HepG2 (cell line): ENCODE measurements around the gene RUSC1. TPM values are rescaled to one million over a fixed set of nuclear protein-coding genes. Genes with fewer than 3 reads are reported as not detected.

ENCODE experiments used
- ATAC-seq: fragments of 200-7000 bp; cut with Tn5 transposase; 3 replicates; pipeline ENCODE4 v1.9.1; 2020; ENCODE audit warnings: mild to moderate bottlenecking, moderate library complexity
- BruUV-seq: library from RNA; stranded (reverse); fragments of 400-500 nt; replicated peaks from 2 replicates; lab custom pipeline; 2021; lab: Mats Ljungman, UMichigan
- CTCF ChIA-PET: fragments of 300-600 bp; formaldehyde crosslinking; extraction: SDS; loops from one replicate; lab custom pipeline; 2021; ENCODE audit warnings: low total read pairs, inconsistent platforms, low intra/inter-chr PET ratio; lab: Yijun Ruan, JAX
- POLR2A ChIA-PET: fragments of 350-600 bp; sonication (Branson Sonifier 250); formaldehyde crosslinking; loops from one replicate; lab custom pipeline; 2020; ENCODE audit warnings: antibody characterized with exemption, inconsistent platforms; lab: Yijun Ruan, JAX
- DNase-seq: peaks from one replicate; pipeline ENCODE4 v3.0.0-alpha.2; 2015; ENCODE audit warnings: low spot score
- FAIRE-seq: peaks from 3 replicates; lab custom pipeline; 2011; peaks lifted over from hg19 to GRCh38; lab: Jason Lieb, UNC
- H2AFZ ChIP-seq: one replicate; pipeline ENCODE4 v1.6.1; 2011; ENCODE audit warnings: low read length, inconsistent platforms
- H3K27ac ChIP-seq: fragments of 300-600 bp; 3 replicates; pipeline ENCODE4 v1.8.0; 2011; ENCODE audit warnings: mixed run types, mild to moderate bottlenecking, mixed read lengths, low read length, inconsistent platforms; ENCODE audit not compliant: insufficient read depth; ENCODE audit errors: extremely low read length
- H3K27me3 ChIP-seq, 2 experiments: fragments of 200-600 bp in 1 of 2; 2 replicates in 1 of 2; 3 replicates in 1 of 2; pipeline versions ENCODE4 v1.6.0 to v1.8.0; 2011; ENCODE audit warnings: low read length in 2 of 2, mild to moderate bottlenecking in 2 of 2, moderate library complexity in 2 of 2, inconsistent platforms in 1 of 2; ENCODE audit not compliant: insufficient read depth in 2 of 2, control insufficient read depth in 1 of 2
- H3K36me3 ChIP-seq, 2 experiments: fragments of 200-600 bp in 1 of 2; replicated peaks in 1 of 2; 2 replicates in 1 of 2; 3 replicates in 1 of 2; pipeline versions ENCODE4 v1.5.1 to v1.8.0; 2011; ENCODE audit warnings: low read length in 2 of 2, inconsistent platforms in 1 of 2; ENCODE audit not compliant: insufficient read depth in 2 of 2, control insufficient read depth in 1 of 2
- H3K4me1 ChIP-seq: 2 replicates; pipeline ENCODE4 v1.5.1; 2012; ENCODE audit warnings: low read length, inconsistent platforms; ENCODE audit not compliant: insufficient read depth
- H3K4me2 ChIP-seq: 2 replicates; pipeline ENCODE4 v1.6.0; 2011; ENCODE audit warnings: low read depth, low read length, inconsistent platforms
- H3K4me3 ChIP-seq, 3 experiments: fragments of 200-600 bp in 1 of 3; sonication (generic), shearing (Covaris generic) in 1 of 3; replicated peaks in 1 of 3; 2 replicates each; pipeline ENCODE4 v1.5.1; 2011 to 2016; ENCODE audit warnings: low read length in 3 of 3, inconsistent platforms in 2 of 3, low read depth in 2 of 3, mild to moderate bottlenecking in 2 of 3, control low read depth in 1 of 3, mixed read lengths in 1 of 3; ENCODE audit not compliant: insufficient read depth in 1 of 3
- H3K79me2 ChIP-seq: one replicate; pipeline ENCODE4 v1.6.1; 2011; ENCODE audit warnings: low read length, inconsistent platforms; ENCODE audit not compliant: insufficient read depth
- H3K9ac ChIP-seq: 2 replicates; pipeline ENCODE4 v1.6.0; 2011; ENCODE audit warnings: mild to moderate bottlenecking, low read depth, low read length, inconsistent platforms; ENCODE audit not compliant: insufficient read depth
- H3K9me3 ChIP-seq: 2 replicates; pipeline ENCODE4 v1.5.1; 2012; ENCODE audit warnings: mild to moderate bottlenecking, low read length
- H4K20me1 ChIP-seq: 2 replicates; pipeline ENCODE4 v1.6.0; 2011; ENCODE audit warnings: inconsistent platforms, mild to moderate bottlenecking, low read length, moderate library complexity; ENCODE audit not compliant: insufficient read depth
- EP300 ChIP-seq, 3 experiments: sonication (generic) in 1 of 3; formaldehyde crosslinking in 1 of 3; IDR thresholded peaks; 2 replicates each; pipeline versions ENCODE4 v1.5.1 to v1.6.1; 2011 to 2020; ENCODE audit warnings: low read depth in 2 of 3, low read length in 2 of 3, borderline replicate concordance in 1 of 3, improper control_type of control experiment in 1 of 3, mild to moderate bottlenecking in 1 of 3, missing genetic modification reagents in 1 of 3, moderate library complexity in 1 of 3
- GABPB1 ChIP-seq: IDR thresholded peaks from 2 replicates; pipeline ENCODE4 v1.6.1; 2016; ENCODE audit warnings: mild to moderate bottlenecking, missing genetic modification reagents, moderate library complexity, missing compliant biosample characterization
- HCFC1 ChIP-seq: fragments of 150-350 bp; IDR thresholded peaks from 2 replicates; pipeline ENCODE4 v1.6.1; 2014; ENCODE audit warnings: low read depth, low read length
- HDAC1 ChIP-seq: sonication (generic); formaldehyde crosslinking; IDR thresholded peaks from 2 replicates; pipeline ENCODE4 v1.5.1; 2020; ENCODE audit warnings: mild to moderate bottlenecking, missing genetic modification reagents
- MEIS2 ChIP-seq: sonication (generic); formaldehyde crosslinking; IDR thresholded peaks from 2 replicates; pipeline ENCODE4 v1.9.0; 2021; ENCODE audit warnings: mild to moderate bottlenecking, missing genetic modification reagents
- NFE2L2 ChIP-seq: fragments of 150-350 bp; IDR thresholded peaks from 2 replicates; pipeline ENCODE4 v1.6.1; 2014; ENCODE audit warnings: low read length
- NFYC ChIP-seq: IDR thresholded peaks from 2 replicates; pipeline ENCODE4 v1.6.1; 2016; ENCODE audit warnings: missing genetic modification reagents, missing compliant biosample characterization
- PHF8 ChIP-seq: sonication (generic); formaldehyde crosslinking; IDR thresholded peaks from 2 replicates; pipeline ENCODE4 v1.5.0; 2020; ENCODE audit warnings: missing genetic modification reagents
- REL ChIP-seq: sonication (generic); formaldehyde crosslinking; conservative IDR thresholded peaks from 2 replicates; pipeline ENCODE4 v1.8.0; 2022; ENCODE audit warnings: mild to moderate bottlenecking, missing genetic modification reagents, moderate library complexity
- THAP8 ChIP-seq: sonication (generic); formaldehyde crosslinking; IDR thresholded peaks from 2 replicates; pipeline ENCODE4 v1.5.1; 2020; ENCODE audit warnings: missing genetic modification reagents, mild to moderate bottlenecking, borderline replicate concordance
- XRCC5 ChIP-seq: fragments of 200-400 bp; formaldehyde crosslinking; optimal IDR thresholded peaks from 2 replicates; pipeline ENCODE3; 2017; ENCODE audit warnings: mild to moderate bottlenecking, low read length
- ZNF280D ChIP-seq: sonication (generic); formaldehyde crosslinking; IDR thresholded peaks from 2 replicates; pipeline ENCODE4 v1.5.1; 2020; ENCODE audit warnings: mild to moderate bottlenecking, missing genetic modification reagents
- ZNF350 ChIP-seq: sonication (generic); formaldehyde crosslinking; IDR thresholded peaks from 2 replicates; pipeline ENCODE4 v1.4.0; 2020; ENCODE audit warnings: mild to moderate bottlenecking, low read depth, missing genetic modification reagents, borderline replicate concordance
- ZNF670 ChIP-seq: sonication (generic); formaldehyde crosslinking; IDR thresholded peaks from 2 replicates; pipeline ENCODE4 v1.8.0; 2022; ENCODE audit warnings: mild to moderate bottlenecking, missing genetic modification reagents, borderline replicate concordance
- WGBS: methylation state at CpG from one replicate; pipeline ENCODE4 v1.1.6; 2017; ENCODE audit warnings: low lambda C conversion rate; 5-methylcytosine and 5-hydroxymethylcytosine counted together
- in situ Hi-C: cut with HindIII; loops from 2 replicates; pipeline ENCODE4 v1.10.0; 2017; ENCODE audit warnings: low pct_unique_long_range_greater_than_20kb; ENCODE audit not compliant: extremely low pct_ligation_motif_present
- intact Hi-C: fragments of 100-400 bp; cut with micrococcal nuclease; formaldehyde crosslinking; loops from one replicate; pipeline ENCODE4 v1.10.0; 2022; ENCODE audit not compliant: unreplicated experiment
- polyA plus RNA-seq, 8 experiments: library from polyadenylated mRNA; depleted of rRNA in 3 of 8; stranded (reverse) in 7 of 8; unstranded in 1 of 8; fragments of >200 nt; fragmentation: Illumina TruSeq in 4 of 8; extraction: Trizol in 4 of 8; gene quantifications; 2 replicates each; pipeline versions ENCODE4 v1.2.1 to v1.2.3, GENCODE V29; 2011 to 2016; ENCODE audit warnings: low read depth in 4 of 8, missing spikeins in 1 of 8, mixed read lengths in 1 of 8; ENCODE audit not compliant: insufficient read depth in 1 of 8
- total RNA-seq, 5 experiments: library from RNA; depleted of rRNA; stranded (reverse); fragments of >200 nt; fragmentation: Illumina TruSeq; extraction: Trizol; gene quantifications; 2 replicates each; pipeline ENCODE4 v1.2.3, GENCODE V29; 2016; ENCODE audit warnings: low read depth in 1 of 5
- TF ChIP-seq, protein P1 (sequence below): sonication (generic); formaldehyde crosslinking; IDR thresholded peaks from 2 replicates; pipeline ENCODE4 v1.4.0; 2020; ENCODE audit warnings: missing genetic modification reagents, borderline replicate concordance

RUSC1 gene
- total and polyA plus RNA-seq, 2 of the 13 experiments (the other 11 are each of a cell fraction or from before 2014, with no cell fraction given) = 18.7 to 20.4 TPM

DNA sequence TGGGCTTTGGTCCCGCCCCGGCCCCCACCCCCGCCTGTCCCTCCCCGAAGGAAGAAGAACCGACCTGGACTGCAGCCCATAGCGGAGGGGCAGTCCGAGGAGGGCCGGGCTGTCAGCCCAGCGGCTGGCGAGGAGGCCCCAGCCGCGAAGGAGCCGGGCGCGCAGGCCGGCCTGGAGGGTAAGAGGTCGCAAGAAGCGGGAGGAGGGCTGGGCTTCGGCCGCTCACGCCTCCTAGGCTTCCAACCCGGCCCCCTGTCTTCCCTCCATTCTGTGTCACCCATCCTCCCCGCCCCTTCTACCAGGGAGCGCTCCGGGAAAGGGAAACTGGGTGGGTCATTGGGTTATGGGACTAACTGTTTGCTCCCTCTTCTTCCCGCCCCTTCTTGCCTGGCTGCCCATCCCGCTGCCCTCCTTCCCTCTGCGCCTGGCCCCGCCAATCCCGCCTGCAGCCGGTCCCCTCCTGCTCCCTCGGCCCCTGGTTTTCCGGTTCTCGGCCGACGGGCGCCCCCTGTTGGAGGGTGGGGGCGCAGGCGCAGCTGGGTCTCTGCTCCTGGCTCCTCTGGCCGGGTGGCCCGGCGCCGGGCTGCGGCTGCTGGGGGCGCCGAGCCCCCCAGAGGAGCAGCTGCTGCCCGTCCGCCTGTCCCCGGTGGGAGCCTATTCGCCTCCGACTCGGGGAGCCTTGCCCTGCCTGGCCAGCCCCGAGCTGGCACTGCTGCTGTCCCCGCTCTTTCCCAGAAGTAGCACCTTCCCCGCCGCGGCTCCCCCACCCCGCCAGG lies 2.4 kb downstream of the RUSC1 start:
- ChIA-PET POLR2A (interaction anchor here (0.5 to 4.3 kb wide), 15 partner anchors 14 to 82 kb away, joined by 3 to 38 read pairs (median 3); partner anchors contain the start of genes CLK2, ENTREP3, FDPS and HCN3), CTCF (interaction anchor here (1.1 to 4.5 kb wide), 4 partner anchors 43 to 72 kb away, joined by 3 to 71 read pairs (median 12); partner anchors contain the start of gene HCN3)
- ATAC-seq (peak; percentile 49), FAIRE-seq (peak; percentile 78), DNase-seq (peak; percentile 91)
- H3K4me1 ChIP-seq = peaks cover 36% of the 10 kb centered on the region
- in situ Hi-C loops (no loop called here), intact Hi-C loops (loop anchor here (1.0 to 5.0 kb wide), 4 partner anchors 15 to 269 kb away; partner anchors contain the start of genes FDPS, HCN3, MTX1 and THBS3)
- H3K9ac ChIP-seq = peak overlapping the region; percentile 51; the same call in 1 of the 2 replicates
- no peaks in the 10 kb centered on the region; the same call in none of the 2 replicates for H4K20me1 ChIP-seq
- H3K27ac ChIP-seq = peak overlapping the region; percentile 71
- no TSS peak for BruUV-seq
- no peaks in the 10 kb centered on the region; a peak in 1 of 5 replicates for H3K27me3 ChIP-seq
- peaks cover 5% of the 10 kb centered on the region for H3K79me2 ChIP-seq
- H3K36me3 ChIP-seq = peaks cover 7 to 30% of the 10 kb centered on the region in 2 experiments; a peak in 4 of 5 replicates
- H3K4me3 ChIP-seq = peak overlapping the region; percentile 80 to 94 (median 81)
- H3K9me3 ChIP-seq = no peaks in the 10 kb centered on the region
- peak overlapping the region; percentile 80 for H3K4me2 ChIP-seq
- WGBS = under 1% methylated on average over 20 of the region's 58 CpGs
- H2AFZ ChIP-seq = no peak overlapping the region
- TF ChIP-seq MEIS2 (CRISPR knock-in tag) (peak; percentile 37; the same call in 1 of the 2 replicates), EP300 (IDR thresholded peaks at IDR 0.05; ENCODE audit: low read depth in 2 of 2, low read length in 2 of 2) (0 out of 4 replicates have a peak, but pooled peaks of 1 of the 2 experiments have one; percentile 7), EP300 (CRISPR knock-in tag; IDR thresholded peaks at IDR 0.05; ENCODE audit: borderline replicate concordance) (no peak), HCFC1 (peak; percentile 23; the same call in 1 of the 2 replicates), NFE2L2 (no peak), ZNF280D (CRISPR knock-in tag) (0 out of 2 replicates have a peak, but pooled peaks have one; percentile 34), PHF8 (CRISPR knock-in tag) (0 out of 2 replicates have a peak, but pooled peaks have one; percentile 17), REL (0 out of 2 replicates have a peak, but pooled peaks have one; percentile 74), THAP8 (0 out of 2 replicates have a peak, but pooled peaks have one; percentile 7), XRCC5 (peak; percentile 87), NFYC (CRISPR knock-in tag) (peak; percentile 55), HDAC1 (peak; percentile 76), ZNF350 (peak; percentile 46; the same call in 1 of the 2 replicates), GABPB1 (CRISPR knock-in tag) (peak; percentile 95), ZNF670 (CRISPR knock-in tag) (peak; percentile 39; the same call in 1 of the 2 replicates)
- TF ChIP-seq, protein P1, sequence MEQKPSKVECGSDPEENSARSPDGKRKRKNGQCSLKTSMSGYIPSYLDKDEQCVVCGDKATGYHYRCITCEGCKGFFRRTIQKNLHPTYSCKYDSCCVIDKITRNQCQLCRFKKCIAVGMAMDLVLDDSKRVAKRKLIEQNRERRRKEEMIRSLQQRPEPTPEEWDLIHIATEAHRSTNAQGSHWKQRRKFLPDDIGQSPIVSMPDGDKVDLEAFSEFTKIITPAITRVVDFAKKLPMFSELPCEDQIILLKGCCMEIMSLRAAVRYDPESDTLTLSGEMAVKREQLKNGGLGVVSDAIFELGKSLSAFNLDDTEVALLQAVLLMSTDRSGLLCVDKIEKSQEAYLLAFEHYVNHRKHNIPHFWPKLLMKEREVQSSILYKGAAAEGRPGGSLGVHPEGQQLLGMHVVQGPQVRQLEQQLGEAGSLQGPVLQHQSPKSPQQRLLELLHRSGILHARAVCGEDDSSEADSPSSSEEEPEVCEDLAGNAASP (CRISPR knock-in tag) = peak; percentile 24; the same call in 1 of the 2 replicates
